ENCODE measurements around the gene VAC14.

- TF ChIP-seq ZNF384 (IDR thresholded peaks at IDR 0.05) (no peak), ELF4 (IDR thresholded peaks at IDR 0.05) (no peak), TARDBP (IDR thresholded peaks at IDR 0.05) (no peak), SP1 (IDR thresholded peaks at IDR 0.05) (no peak), SUZ12 (IDR thresholded peaks at IDR 0.05) (no peak), BHLHE40 (IDR thresholded peaks at IDR 0.05; ENCODE audit: borderline replicate concordance) (no peak)
Measured at GRCh38 chr16:70775399-70775798, 25.6 kb downstream of the VAC14 start.
